Endothelial cell of umbilical vein (primary cell): Measurements from ENCODE around the gene DENND1A. TPM values are rescaled to one million over a fixed set of nuclear protein-coding genes. Genes with fewer than 3 reads are reported as not detected.
A peak's percentile ranks its signal among the peaks of the same experiment; 100 is the strongest.

ENCODE experiments used
- BruUV-seq: library from RNA; stranded (reverse); fragments of 400-500 nt; replicated peaks from 2 replicates; lab custom pipeline; 2021; lab: Mats Ljungman, UMichigan
- CTCF ChIA-PET: fragments of 300-600, 350-600 bp; sonication (Branson Sonifier 250); formaldehyde crosslinking; loops from one replicate; lab custom pipeline; 2021; ENCODE audit warnings: antibody characterized with exemption, inconsistent platforms; lab: Charles Lee
- POLR2A ChIA-PET: fragments of 300-600, 350-600 bp; sonication (Branson Sonifier 250); formaldehyde crosslinking; loops from one replicate; lab custom pipeline; 2021; ENCODE audit warnings: antibody characterized with exemption, inconsistent platforms; lab: Charles Lee
- DNase-seq: peaks from one replicate; pipeline ENCODE4 v3.0.0-alpha.2; 2011; ENCODE audit warnings: low read depth, low spot score
- FAIRE-seq: peaks from 2 replicates; lab custom pipeline; 2011; peaks lifted over from hg19 to GRCh38; lab: Jason Lieb, UNC
- H2AFZ ChIP-seq: 2 replicates; pipeline ENCODE4 v1.6.0; 2012; ENCODE audit warnings: low read depth, low read length, control low read depth, inconsistent platforms
- H3K27ac ChIP-seq: 2 replicates; pipeline ENCODE4 v1.5.1; 2011; ENCODE audit warnings: low read depth, mild to moderate bottlenecking, control low read depth, low read length, moderate library complexity; ENCODE audit not compliant: insufficient read depth
- H3K27me3 ChIP-seq, 2 experiments: 2 replicates each; pipeline versions ENCODE4 v1.6.0 to v1.6.1; 2011; ENCODE audit warnings: low read length in 2 of 2, mixed read lengths in 1 of 2; ENCODE audit not compliant: control insufficient read depth in 2 of 2, insufficient read depth in 2 of 2
- H3K36me3 ChIP-seq, 2 experiments: 2 replicates in 1 of 2; 3 replicates in 1 of 2; pipeline ENCODE4 v1.5.1; 2011; ENCODE audit warnings: low read length in 2 of 2, mild to moderate bottlenecking in 1 of 2, moderate library complexity in 1 of 2; ENCODE audit not compliant: control insufficient read depth in 2 of 2, insufficient read depth in 2 of 2; ENCODE audit errors: extremely low read depth in 1 of 2
- H3K4me1 ChIP-seq: 3 replicates; pipeline ENCODE4 v1.5.1; 2011; ENCODE audit warnings: mild to moderate bottlenecking, low read length; ENCODE audit not compliant: control insufficient read depth, insufficient read depth; ENCODE audit errors: extremely low read depth
- H3K4me2 ChIP-seq: 2 replicates; pipeline ENCODE4 v1.6.1; 2011; ENCODE audit warnings: low read length, control low read depth, mixed read lengths; ENCODE audit not compliant: insufficient read depth
- H3K4me3 ChIP-seq, 3 experiments: fragments of 200-600 bp in 1 of 3; sonication (generic), shearing (Covaris generic) in 1 of 3; replicated peaks in 1 of 3; 2 replicates each; pipeline ENCODE4 v1.5.1; 2011 to 2016; ENCODE audit warnings: control low read depth in 3 of 3, low read length in 3 of 3, mild to moderate bottlenecking in 2 of 3, inconsistent platforms in 1 of 3, low read depth in 1 of 3, moderate library complexity in 1 of 3; ENCODE audit not compliant: insufficient read depth in 1 of 3
- H3K79me2 ChIP-seq: 2 replicates; pipeline ENCODE4 v1.6.0; 2012; ENCODE audit warnings: low read length, inconsistent platforms; ENCODE audit not compliant: control insufficient read depth, insufficient read depth
- H3K9ac ChIP-seq: replicated peaks from 2 replicates; pipeline ENCODE3; 2011; ENCODE audit warnings: low read length, control low read depth; ENCODE audit not compliant: insufficient read depth; ENCODE audit errors: extremely low read depth
- H3K9me1 ChIP-seq: replicated peaks from 3 replicates; pipeline ENCODE4 v1.6.0; 2011; ENCODE audit warnings: mild to moderate bottlenecking, low read length; ENCODE audit not compliant: control insufficient read depth, insufficient read depth; ENCODE audit errors: extremely low read depth
- H3K9me3 ChIP-seq: replicated peaks from 2 replicates; pipeline ENCODE4 v1.5.1; 2012; ENCODE audit warnings: low read length, inconsistent platforms; ENCODE audit not compliant: control insufficient read depth, insufficient read depth
- H4K20me1 ChIP-seq: replicated peaks from 2 replicates; pipeline ENCODE3; 2011; ENCODE audit warnings: mild to moderate bottlenecking, low read length; ENCODE audit not compliant: control insufficient read depth, insufficient read depth; ENCODE audit errors: extremely low read depth
- FOS ChIP-seq: IDR thresholded peaks from 2 replicates; pipeline ENCODE4 v1.6.1; 2011; ENCODE audit warnings: mild to moderate bottlenecking, low read length, moderate library complexity, borderline replicate concordance; ENCODE audit not compliant: insufficient read depth
- JUN ChIP-seq: IDR thresholded peaks from 2 replicates; pipeline ENCODE4 v1.6.1; 2011; ENCODE audit warnings: borderline replicate concordance, low read depth; ENCODE audit not compliant: insufficient read length, insufficient read depth
- MAX ChIP-seq: IDR thresholded peaks from 2 replicates; pipeline ENCODE4 v1.6.1; 2011; ENCODE audit not compliant: insufficient read depth, insufficient read length
- POLR2A ChIP-seq: IDR thresholded peaks from 2 replicates; pipeline ENCODE4 v1.6.1; 2012; ENCODE audit warnings: low read depth, mild to moderate bottlenecking, control low read depth, low read length
- dilution Hi-C: fragments of 300-500 bp; cut with MboI; formaldehyde crosslinking; loops from one replicate; pipeline ENCODE4 v1.15.0; 2019; ENCODE audit warnings: low sequenced_read_pairs; ENCODE audit not compliant: extremely low pct_ligation_motif_present
- intact Hi-C: fragments of 100-400 bp; cut with micrococcal nuclease; formaldehyde crosslinking; loops from one replicate; pipeline ENCODE4 v1.10.0; 2022
- microRNA counts: library from miRNA; unstranded; fragments of <30 nt; microRNA quantifications from one replicate; lab custom pipeline; 2016
- microRNA-seq: library from miRNA; unstranded; fragments of <30 nt; microRNA quantifications from one replicate; pipeline ENCODE4 v1.2.0, GENCODE V29; 2021; ENCODE audit warnings: borderline number of aligned reads, borderline replicate concordance
- polyA plus RNA-seq, 4 experiments: library from polyadenylated mRNA; depleted of rRNA in 3 of 4; stranded (reverse) in 3 of 4; unstranded in 1 of 4; fragments of >200 nt; gene quantifications; 2 replicates each; pipeline versions ENCODE4 v1.2.1 to v1.2.3, GENCODE V29; 2011 to 2012; ENCODE audit warnings: missing spikeins in 1 of 4
- small RNA-seq: library from RNA; depleted of rRNA; stranded (forward); fragments of <200 nt; gene quantifications from one replicate; pipeline ENCODE3, GENCODE V24; 2012; ENCODE audit warnings: low replicate concordance, low read depth; ENCODE audit not compliant: insufficient read depth, insufficient read length
- total RNA-seq: library from RNA; stranded (reverse); gene quantifications from 2 replicates; pipeline ENCODE4 v1.2.3, GENCODE V29; 2021

The DENND1A gene
- total and polyA plus RNA-seq, 2 donors (not counting 3 experiments of a cell fraction or from before 2014, with no cell fraction given): 18.5 to 24.5 TPM

GRCh38 chr9:123331346-123332060, 598.4 kb downstream of the DENND1A start:
- Histone ChIP-seq H3K9ac (no peak overlapping the region), H3K27ac (no peak overlapping the region), H2AFZ (no peak overlapping the region), H3K9me1 (no peaks in the 10 kb centered on the region), H3K36me3 (no peaks in the 10 kb centered on the region), H3K4me2 (no peak overlapping the region), H3K4me1 (no peaks in the 10 kb centered on the region), H3K79me2 (no peaks in the 10 kb centered on the region), H3K9me3 (no peaks in the 10 kb centered on the region), H4K20me1 (no peaks in the 10 kb centered on the region), H3K27me3 (no peaks in the 10 kb centered on the region), H3K4me3 (no peak overlapping the region)
- ChIA-PET CTCF (interaction anchor here (0.6 to 1.4 kb wide), 2 partner anchors 106 to 264 kb away, joined by 3 to 5 read pairs; no protein-coding TSS in a partner anchor), POLR2A (no interaction called here)
- intact Hi-C loops (no loop called here), dilution Hi-C loops (no loop called here)
- no TSS peak for BruUV-seq
- FAIRE-seq (no peak), DNase-seq (no peak)
- no peak for TF ChIP-seq MAX
- no peak for TF ChIP-seq FOS
- no peak for TF ChIP-seq POLR2A
- TF ChIP-seq JUN: no peak

MicroRNAs encoded within 50 kb of the gene (microRNA counts, 767-probe panel; counts per million panel counts)
- 723 counts per million, percentile 96 among the panel's probes with 10 or more counts for microRNA hsa-miR-601 (lab: Ali Mortazavi, UCI)

Small RNAs within 50 kb of the gene (microRNA-seq; reads per million reads assigned to microRNA genes)
- gene MIR601: not detected
- not detected for gene MIR7150

Small RNAs within 50 kb of the gene (small RNA-seq; reads per million reads assigned to genes)
- not detected for gene MIR601
- not detected for gene MIR7150

Other genes with a start within 250 kb of the DENND1A start
- gene LHX2, start 81.6 kb upstream of the DENND1A start, total RNA-seq: not detected in 2 replicates
- 0.03 TPM in 1 of 2 replicates, not detected in the other for gene LHX2, start 81.6 kb upstream of the DENND1A start, polyA plus RNA-seq